Central memory CD4-positive, alpha-beta T cell (primary cell): ENCODE results near the gene PCDHGA5.
"Not testable (repeated sequence)": the region's sequence is repeated elsewhere in the genome, so short reads cannot be mapped to it uniquely, and the experiment has no call there.

Experiments used
- DNase-seq: peaks from one replicate; pipeline ENCODE4 v3.0.0; 2022

PCDHGA5 gene

GRCh38 chr5:141354900-141355469, 9.0 kb upstream of the PCDHGA5 start, which contains the start of gene PCDHGA4:
Gene PCDHGA4 (plus strand): TSS chr5:141355021. CDS start chr5:141355108, 87 bp downstream.
- no peak for DNase-seq

- DNase-seq = no peak
These were observed 8.3 kb upstream of the PCDHGA5 start for GRCh38 chr5:141355641-141356040.

DNA sequence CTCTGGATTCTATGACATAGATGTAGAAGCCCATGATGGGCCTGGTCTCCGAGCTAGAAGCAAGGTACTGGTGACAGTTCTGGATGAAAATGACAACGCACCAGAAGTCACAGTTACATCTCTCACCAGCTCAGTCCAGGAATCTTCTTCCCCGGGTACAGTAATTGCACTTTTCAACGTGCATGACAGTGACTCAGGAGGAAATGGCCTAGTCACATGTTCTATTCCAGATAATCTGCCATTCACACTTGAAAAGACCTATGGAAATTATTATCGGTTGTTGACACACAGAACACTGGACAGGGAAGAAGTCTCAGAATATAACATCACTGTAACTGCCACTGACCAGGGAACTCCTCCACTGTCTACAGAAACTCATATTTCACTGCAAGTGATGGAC, 7.8 kb upstream of the PCDHGA5 start:
- DNase-seq = no peak

- DNase-seq = no peak
These were observed 7.0 kb upstream of the PCDHGA5 start for GRCh38 chr5:141356950-141357349.

GRCh38 chr5:141359790-141360426, 4.1 kb upstream of the PCDHGA5 start, which contains the start of gene PCDHGB2:
Gene PCDHGB2 (plus strand): TSS chr5:141359994. CDS start chr5:141360136, 142 bp downstream.
- no peak for DNase-seq

DNA sequence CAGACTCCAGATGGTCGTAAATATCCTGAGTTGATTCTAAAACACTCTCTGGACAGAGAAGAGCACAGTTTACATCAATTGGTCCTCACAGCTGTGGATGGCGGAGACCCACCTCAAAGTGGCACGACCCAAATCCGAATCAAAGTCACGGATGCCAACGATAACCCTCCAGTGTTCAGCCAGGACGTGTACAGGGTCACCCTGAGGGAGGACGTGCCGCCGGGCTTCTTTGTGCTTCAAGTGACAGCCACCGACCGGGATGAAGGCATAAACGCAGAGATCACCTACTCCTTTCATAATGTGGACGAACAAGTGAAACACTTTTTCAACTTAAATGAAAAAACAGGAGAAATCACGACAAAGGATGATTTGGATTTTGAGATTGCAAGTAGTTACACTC, 3.3 kb upstream of the PCDHGA5 start:
- DNase-seq = no peak

DNA sequence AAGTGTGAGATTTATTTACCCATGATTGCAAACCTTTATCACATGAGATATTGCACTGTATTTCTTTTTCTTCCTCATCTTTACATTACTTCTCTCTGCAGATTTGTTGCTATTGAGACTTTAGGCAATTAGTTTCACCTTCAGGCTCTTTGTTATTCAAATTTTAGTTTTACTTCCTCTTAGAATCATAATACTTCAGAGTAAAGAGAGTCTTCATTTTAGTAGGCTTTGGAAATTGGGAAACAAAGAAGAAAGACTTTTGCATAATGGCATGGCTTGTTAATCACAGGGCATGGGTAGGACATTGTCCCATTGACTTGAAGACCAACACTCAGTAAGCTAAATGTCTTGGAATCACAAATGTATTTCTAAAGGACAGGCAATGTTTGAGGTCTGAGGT, 1.2 kb upstream of the PCDHGA5 start:
- no peak for DNase-seq

- DNase-seq = no peak
These were observed 2.3 kb downstream of the PCDHGA5 start for GRCh38 chr5:141366016-141366896.

GRCh38 chr5:141369994-141370848, 6.3 kb downstream of the PCDHGA5 start, which contains the start of gene PCDHGB3:
Gene PCDHGB3 (plus strand): TSS chr5:141370242. CDS start chr5:141370395, 153 bp downstream.
- DNase-seq = peak; percentile 27

DNA sequence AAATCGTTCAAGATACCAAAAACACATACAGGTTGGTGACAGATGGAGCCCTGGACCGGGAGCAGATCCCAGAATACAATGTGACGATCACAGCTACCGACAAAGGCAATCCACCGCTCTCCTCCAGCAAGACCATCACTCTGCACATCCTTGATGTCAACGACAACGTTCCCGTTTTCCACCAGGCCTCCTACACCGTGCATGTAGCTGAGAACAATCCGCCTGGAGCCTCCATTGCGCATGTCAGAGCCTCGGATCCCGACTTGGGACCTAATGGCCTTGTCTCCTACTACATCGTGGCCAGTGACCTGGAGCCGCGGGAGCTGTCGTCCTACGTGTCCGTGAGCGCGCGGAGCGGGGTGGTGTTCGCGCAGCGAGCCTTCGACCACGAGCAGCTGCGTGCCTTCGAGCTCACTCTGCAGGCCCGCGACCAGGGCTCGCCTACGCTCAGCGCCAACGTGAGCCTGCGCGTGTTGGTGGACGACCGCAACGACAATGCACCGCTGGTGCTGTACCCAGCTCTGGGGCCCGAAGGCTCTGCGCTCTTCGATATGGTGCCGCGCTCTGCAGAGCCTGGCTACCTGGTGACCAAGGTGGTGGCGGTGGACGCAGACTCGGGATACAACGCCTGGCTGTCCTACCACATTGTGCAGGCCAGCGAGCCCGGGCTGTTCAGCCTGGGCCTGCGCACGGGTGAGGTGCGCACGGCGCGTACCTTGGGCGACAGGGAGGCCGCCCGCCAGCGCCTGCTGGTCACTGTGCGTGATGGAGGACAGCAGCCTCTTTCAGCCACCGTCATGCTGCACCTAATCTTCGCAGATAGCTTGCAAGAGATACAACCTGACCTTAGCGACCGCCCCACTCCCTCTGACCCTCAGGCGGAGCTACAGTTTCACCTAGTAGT, 7.9 kb downstream of the PCDHGA5 start:
- no peak for DNase-seq

DNA sequence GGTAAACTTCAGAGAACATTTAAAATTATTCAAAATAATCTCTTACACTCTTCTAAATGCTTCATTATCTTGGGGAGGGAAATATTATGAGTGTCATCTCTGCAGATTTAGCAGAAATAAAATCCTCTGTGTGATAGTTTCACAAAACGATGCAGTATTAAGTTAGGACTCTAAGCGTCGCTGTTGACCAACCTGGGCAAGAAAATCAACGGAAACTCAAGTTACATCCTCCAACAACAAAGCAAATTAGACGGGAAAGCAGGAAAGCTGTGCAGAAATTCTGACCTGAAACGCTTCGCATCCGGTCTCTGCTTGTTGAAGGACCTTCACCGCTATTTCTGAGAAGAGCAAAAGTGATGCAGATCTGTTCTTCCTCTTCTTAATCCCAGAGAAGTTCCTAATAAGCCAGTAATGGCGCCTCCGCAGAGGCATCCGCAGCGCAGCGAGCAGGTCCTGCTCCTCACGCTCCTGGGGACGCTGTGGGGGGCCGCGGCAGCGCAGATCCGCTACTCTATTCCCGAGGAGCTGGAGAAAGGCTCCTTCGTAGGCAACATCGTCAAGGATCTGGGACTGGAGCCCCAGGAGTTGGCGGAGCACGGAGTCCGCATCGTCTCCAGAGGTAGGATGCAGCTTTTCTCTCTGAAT, 9.8 kb downstream of the PCDHGA5 start, which contains the start of gene PCDHGA6:
PCDHGA6 (plus strand) TSS at position 219 of the 645 bp plus-strand sequence; CDS start at position 412, 193 bp downstream.
- no peak for DNase-seq

- no peak for DNase-seq
These were observed 10.7 kb downstream of the PCDHGA5 start for GRCh38 chr5:141374627-141375026.

DNA sequence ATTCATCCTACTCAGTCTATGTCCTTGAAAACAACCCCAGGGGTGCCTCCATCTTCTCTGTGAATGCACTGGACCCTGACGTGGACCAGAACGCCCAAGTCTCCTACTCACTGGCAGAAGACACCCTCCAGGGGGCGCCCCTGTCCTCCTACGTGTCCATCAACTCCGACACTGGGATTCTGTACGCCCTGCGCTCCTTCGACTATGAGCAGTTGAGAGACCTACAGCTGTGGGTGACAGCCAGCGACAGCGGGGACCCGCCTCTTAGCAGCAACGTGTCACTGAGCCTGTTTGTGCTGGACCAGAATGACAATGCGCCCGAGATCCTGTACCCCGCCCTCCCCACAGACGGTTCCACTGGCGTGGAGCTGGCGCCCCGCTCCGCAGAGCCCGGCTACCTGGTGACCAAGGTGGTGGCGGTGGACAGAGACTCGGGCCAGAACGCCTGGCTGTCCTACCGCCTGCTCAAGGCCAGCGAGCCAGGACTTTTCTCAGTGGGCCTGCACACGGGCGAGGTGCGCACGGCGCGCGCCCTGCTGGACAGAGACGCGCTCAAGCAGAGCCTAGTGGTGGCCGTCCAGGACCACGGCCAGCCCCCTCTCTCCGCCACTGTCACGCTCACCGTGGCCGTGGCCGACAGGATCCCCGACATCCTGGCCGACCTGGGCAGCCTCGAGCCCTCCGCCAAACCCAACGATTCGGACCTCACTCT, 11.6 kb downstream of the PCDHGA5 start:
- not testable (repeated sequence) for DNase-seq

GRCh38 chr5:141382469-141383294, 18.7 kb downstream of the PCDHGA5 start, which contains the start of gene PCDHGA7:
Gene PCDHGA7 (plus strand): TSS chr5:141382742. CDS start chr5:141382900, 158 bp downstream.
- DNase-seq = no peak

DNA sequence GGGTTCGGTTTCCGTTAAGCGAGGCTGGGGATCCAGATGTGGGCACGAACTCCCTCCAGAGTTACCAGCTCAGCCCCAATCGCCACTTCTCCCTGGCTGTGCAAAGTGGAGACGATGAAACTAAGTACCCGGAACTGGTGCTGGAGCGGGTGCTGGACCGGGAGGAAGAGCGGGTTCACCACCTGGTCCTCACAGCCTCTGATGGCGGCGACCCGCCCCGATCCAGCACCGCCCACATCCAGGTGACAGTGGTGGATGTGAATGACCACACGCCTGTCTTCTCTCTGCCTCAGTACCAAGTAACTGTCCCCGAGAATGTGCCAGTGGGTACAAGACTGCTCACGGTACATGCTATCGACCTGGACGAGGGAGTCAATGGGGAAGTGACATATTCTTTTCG, 19.4 kb downstream of the PCDHGA5 start:
- no peak for DNase-seq

DNA sequence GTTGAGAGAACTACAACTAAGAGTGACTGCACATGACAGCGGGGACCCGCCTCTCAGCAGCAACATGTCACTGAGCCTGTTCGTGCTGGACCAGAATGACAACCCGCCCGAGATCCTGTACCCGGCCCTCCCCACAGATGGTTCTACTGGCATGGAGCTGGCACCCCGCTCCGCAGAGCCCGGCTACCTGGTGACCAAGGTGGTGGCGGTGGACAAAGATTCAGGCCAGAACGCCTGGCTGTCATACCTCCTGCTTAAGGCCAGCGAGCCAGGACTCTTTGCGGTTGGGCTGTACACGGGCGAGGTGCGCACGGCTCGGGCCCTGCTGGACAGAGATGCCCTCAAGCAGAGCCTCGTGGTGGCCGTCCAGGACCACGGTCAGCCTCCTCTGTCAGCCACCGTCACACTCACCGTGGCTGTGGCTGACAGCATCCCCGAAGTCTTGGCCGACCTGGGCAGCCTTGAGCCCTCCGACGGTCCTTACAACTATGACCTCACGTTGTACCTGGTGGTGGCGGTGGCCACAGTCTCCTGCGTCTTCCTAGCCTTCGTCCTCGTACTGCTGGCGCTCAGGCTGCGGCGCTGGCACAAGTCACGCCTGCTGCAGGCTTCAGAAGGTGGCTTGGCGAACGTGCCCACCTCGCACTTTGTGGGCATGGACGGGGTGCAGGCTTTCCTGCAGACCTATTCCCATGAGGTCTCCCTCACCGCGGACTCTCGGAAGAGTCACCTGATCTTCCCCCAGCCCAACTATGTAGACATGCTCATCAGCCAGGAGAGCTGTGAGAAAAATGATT, 20.7 kb downstream of the PCDHGA5 start:
- no peak for DNase-seq

DNA sequence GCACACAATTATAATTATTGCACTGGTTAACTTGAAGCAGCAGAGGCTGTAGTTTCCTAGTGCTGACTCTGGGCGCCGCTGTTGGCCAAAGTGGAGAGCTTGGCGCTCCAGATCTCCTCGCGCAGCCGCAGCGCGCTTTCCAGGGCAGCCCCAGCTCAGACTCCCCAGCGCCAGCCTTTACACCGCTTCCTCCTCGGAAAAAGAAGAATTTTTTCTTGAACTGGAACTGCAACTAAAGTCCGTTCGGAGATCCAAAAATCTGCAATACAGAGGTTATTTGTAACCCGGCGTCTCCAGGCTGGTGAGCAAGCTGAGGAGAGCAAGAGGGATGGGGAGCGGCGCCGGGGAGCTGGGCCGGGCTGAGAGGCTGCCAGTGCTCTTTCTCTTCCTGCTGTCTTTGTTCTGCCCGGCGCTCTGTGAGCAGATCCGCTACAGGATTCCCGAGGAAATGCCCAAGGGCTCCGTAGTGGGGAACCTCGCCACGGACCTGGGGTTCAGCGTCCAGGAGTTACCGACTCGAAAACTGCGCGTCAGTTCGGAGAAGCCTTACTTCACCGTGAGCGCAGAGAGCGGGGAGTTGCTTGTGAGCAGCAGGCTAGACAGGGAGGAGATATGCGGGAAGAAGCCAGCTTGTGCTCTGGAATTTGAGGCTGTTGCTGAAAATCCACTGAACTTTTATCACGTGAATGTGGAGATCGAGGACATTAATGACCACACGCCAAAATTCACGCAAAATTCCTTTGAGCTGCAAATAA, 23.8 kb downstream of the PCDHGA5 start, which contains the start of gene PCDHGB4:
PCDHGB4 (plus strand) TSS at position 142 of the 755 bp plus-strand sequence; CDS start at position 329, 187 bp downstream.
- not testable (repeated sequence) for DNase-seq
